ENCODE results near the gene ABHD12B.
A peak's percentile ranks its signal among the peaks of the same experiment; 100 is the strongest.

ABHD12B gene

GRCh38 chr14:50871914-50872732 lies at the start of gene ABHD12B:
Gene ABHD12B, plus strand, starts transcription at chr14:50872053. Its CDS starts 122 bp downstream, at chr14:50872175.
- no peak for DNase-seq (ENCODE audit: low read depth)

GRCh38 chr14:50822501-50823042 lies 49.3 kb upstream of the ABHD12B start:
- DNase-seq (ENCODE audit: low read depth): no peak

- DNase-seq (ENCODE audit: low read depth): no peak
Measured at GRCh38 chr14:50823051-50823761, 48.6 kb upstream of the ABHD12B start.

GRCh38 chr14:50823762-50824636 lies 47.9 kb upstream of the ABHD12B start:
- DNase-seq (ENCODE audit: low read depth): no peak

DNA sequence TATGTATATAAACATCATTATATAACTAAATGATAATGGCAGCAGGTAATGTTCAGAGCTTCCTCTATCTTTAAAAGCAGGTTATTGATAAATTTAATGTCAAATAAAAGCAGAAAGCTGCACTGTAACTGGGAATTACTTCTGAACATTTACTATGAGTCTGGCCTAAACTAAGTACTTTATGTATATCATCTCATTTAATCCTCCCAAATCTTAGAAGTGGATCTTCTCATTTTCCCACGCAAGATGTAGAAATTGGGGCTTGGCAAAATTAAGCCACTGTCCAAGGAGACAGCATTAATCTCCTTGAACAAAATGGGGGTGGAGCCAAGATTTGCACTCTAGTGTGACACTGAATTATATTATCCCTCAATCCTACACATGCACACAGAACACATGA lies 46.5 kb upstream of the ABHD12B start:
- DNase-seq (ENCODE audit: low read depth): no peak

DNA sequence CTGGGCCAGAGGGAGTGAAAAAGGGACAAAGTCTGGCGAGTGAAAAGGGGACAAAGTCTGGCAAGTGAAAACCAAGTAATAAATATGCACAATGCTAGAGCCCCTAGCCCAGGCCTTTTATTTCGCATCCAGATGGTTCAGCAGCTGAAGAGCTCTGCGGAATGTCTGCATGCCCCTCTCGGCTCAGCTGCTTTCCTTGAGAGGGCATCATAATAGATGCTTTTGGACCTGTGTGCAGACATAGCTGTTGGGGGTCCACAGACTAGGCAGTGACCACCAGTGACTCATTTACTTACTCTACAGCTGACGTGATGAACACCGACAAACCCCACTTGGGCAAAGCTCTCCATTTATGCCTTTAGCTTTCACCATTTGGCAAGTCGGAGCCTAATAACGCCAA lies 45.2 kb upstream of the ABHD12B start:
- DNase-seq (ENCODE audit: low read depth): no peak

DNA sequence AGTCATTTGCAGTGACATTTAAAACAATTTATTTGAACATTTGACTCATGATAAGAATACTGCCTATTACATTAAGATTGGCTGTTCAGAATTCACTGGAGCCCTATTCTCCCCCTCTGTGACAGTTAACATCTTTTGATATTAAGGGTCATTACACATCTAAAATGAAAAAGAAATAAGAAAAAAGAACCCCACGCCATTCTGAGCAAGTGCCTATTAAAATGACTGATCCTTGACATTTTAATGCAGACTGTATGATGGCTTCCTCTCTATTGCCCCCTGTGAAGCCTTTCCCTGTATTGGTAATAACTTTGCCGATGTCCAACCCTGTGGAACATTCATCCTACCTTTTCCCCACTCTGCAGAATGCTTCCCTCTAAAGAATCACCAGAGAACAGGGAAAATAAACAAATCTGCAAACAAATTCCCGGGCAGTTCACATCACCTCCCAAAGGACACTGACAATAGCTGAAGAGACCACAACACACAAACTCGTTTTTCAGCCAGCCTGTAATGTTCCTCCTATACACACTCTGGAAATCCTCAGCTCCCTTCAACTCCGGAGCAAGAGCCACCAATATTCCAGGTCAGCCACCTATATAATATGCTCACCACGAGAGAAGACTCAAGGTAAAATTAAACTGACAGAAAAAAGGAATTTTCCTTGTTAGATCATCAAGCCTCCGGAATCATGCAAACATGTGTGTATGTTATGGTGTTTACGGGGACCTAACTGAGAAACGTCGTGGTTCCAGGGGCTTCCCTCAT lies 42.9 kb upstream of the ABHD12B start:
- DNase-seq (ENCODE audit: low read depth): no peak

DNA sequence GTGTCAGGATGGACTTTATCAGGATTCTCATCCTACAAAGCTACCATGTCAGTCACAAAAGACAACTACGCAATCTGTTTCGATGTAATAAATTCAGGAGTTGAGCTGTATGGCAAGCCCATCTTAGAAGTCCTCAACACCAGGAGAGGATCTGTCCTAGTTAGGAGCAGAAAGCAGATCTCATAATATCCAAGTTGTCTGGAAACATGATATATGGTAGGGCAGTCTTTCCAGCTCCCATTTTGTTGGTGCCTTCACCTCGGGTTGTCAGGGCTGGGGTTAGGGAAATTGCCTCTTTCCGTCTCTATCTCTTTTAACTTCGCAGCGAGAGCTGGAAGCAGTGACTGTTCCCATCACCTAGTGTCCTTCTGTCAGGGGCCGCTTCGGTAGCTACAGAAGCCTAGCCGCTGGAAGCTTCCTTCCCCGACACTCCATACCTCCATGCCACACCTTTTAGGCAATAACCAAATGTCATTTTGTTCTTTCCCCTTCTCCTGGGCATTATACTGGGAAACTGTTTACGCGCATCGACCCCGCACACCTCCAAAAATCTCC lies 42.3 kb upstream of the ABHD12B start:
- DNase-seq (ENCODE audit: low read depth): no peak

GRCh38 chr14:50830044-50830931 lies 41.6 kb upstream of the ABHD12B start:
- DNase-seq (ENCODE audit: low read depth): peak; percentile 51

DNA sequence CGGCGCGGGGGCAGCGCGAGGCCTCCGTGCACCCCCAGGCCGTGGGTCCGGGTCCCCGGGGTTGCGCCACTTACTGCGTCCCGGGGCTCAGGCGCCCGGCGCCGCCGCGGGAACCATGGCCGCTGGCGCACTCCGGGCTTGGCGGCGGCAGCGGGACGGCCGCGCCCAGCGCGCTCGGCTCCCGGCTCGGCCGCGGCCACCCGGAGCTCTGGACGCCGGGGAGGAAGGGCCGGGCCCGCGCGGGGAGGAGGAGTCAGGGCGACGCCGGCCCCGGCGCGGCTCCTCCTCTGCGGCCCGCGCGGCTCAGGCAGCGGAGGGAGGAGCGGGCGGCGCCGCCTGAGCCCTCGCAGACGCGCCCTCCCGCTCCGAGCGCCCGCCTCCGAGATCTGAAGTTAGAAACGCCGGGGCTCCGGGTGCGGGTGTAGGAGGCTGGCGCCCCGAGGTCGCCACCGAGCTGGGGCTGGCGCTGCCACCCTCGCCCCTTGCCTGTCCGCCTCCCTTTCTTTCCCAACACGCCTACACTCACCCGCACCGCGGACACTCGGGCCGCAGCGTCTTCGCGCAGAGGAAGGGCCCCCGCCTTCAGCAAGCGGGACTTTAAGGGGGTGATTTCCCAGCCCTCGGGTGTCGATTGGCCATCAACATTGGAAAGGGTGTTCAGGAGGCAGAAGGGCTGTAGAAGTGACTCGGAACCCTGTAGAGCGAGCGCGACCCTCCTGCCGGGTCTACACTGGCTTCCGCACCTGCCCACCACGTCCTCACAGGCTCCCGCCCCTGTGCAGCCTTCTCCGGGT lies 40.7 kb upstream of the ABHD12B start, which contains the start of gene NIN:
Gene NIN, minus strand, starts transcription at position 231 of the 794 bp plus-strand sequence. CDS start 9,106 bp downstream, outside the sequence.
- DNase-seq (ENCODE audit: low read depth): peak; percentile 51

DNA sequence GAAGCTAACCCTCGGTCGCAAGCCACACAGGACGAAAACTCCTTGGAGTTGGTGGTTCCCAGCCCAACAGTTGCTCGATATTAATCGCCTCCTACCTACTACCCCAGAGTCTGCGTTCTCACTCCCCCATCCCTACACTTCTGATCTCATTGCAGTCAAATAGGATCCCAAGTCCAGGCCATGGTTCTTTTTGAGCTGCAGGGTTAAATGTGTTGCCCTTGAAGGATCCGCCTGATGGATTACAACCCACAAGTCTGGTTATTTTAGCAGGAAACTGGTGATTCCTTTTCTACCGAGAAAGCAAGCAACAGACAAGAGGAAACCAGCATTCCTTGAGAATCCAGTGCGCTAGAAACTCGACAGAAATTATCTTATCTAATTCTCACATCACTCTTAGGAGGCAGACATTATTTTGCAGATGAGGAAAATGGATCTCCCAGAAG lies 40.1 kb upstream of the ABHD12B start:
- no peak for DNase-seq (ENCODE audit: low read depth)

DNA sequence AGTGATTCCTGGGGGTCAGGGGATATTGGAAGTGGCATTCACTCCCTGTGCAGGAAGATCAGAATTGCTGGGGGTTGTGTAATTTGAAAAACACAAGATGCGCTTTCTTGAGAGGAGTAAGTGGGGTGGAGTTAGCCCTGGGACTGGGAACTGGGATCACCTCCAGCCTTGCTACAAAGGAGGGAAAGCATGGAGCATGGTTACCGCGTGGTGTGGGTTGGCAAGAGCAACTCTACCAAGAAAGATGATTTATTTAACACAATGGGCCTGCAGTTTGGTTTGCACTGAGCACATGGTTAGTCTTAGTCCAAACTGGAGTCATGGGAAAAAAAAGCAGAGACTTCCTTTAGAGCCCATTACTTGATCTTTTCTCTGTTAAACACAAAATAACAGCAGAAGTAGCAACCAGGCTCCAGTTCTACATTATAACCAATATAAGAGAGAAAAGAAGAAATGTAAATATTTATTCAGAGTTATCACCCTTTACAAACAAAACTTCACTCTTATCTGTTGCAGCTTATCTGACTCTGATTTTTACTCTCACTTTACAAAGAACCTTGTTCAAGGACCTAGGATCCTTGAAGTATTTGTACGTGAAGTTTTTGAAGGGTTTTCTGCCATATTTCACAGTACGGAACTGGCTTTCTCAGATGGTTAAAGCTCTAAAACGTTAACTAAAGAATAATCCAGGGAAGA lies 38.8 kb upstream of the ABHD12B start:
- no peak for DNase-seq (ENCODE audit: low read depth)

DNA sequence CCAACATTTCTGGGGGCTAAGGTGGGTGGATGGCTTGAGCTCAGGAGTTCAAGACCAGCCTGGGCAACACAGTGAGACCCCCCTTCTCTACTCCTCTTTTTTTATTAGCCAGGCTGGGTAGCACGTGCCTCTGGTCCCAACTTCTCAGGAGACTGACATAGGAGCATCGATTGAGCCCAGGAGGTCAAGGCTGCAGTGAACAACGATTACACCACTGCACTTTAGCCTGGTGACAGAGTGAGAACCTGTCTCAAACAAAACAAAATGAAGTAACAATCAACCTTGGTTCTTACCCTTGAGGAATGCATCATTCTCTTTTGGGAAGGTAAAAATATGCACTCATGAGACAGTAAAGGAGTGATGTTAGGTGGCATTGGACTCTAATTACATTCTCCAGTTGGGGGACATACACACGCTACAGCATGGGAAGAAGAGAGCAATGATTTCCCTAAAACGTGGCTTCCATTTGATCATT lies 37.0 kb upstream of the ABHD12B start:
- no peak for DNase-seq (ENCODE audit: low read depth)

DNA sequence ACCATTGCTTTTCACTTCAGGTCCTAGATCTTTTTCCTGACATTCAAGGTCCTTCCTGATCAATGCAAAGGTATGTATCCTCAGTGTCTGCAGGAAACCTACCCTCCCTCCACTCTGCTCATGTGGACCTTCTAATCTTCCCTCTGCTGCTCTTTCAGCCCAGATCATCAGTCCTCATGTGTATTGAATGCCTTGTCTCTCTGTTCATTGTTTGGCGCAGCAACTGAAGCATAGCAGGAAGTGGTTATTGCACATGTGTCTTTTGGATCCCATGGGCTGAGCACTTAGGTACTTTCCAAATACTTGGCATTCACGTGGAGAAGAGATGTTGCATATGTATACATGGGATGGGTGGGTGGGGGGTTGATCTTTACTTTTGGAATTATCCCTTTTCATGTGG lies 36.6 kb upstream of the ABHD12B start:
- DNase-seq (ENCODE audit: low read depth): no peak

- no peak for DNase-seq (ENCODE audit: low read depth)
Measured at GRCh38 chr14:50836515-50836914, 35.3 kb upstream of the ABHD12B start.

GRCh38 chr14:50837271-50837670 lies 34.6 kb upstream of the ABHD12B start:
- no peak for DNase-seq (ENCODE audit: low read depth)

GRCh38 chr14:50837850-50838470 lies 33.9 kb upstream of the ABHD12B start:
- no peak for DNase-seq (ENCODE audit: low read depth)

- DNase-seq (ENCODE audit: low read depth): no peak
Measured at GRCh38 chr14:50839048-50839447, 32.8 kb upstream of the ABHD12B start.

Measured in activated gamma-delta T cell treated with anti-CD3 and anti-CD28 coated beads, Interleukin-2, amount 50 U/mL, for 16 hours (primary cell).